Lung (tissue), 12 donors: ENCODE results near the gene FXYD5. TPM values are rescaled to one million over a fixed set of nuclear protein-coding genes. Genes with fewer than 3 reads are reported as not detected.

Experiments used
- ATAC-seq: fragments of 200-7000 bp; cut with Tn5 transposase; one replicate; pipeline ENCODE4 v1.9.1; 2020; ENCODE audit warnings: moderate number of reproducible peaks; ENCODE audit not compliant: insufficient read depth, low FRiP score
- DNase-seq, 3 donors: peaks; one replicate each; pipeline ENCODE4 v3.0.0-alpha.2; 2013 to 2017
- H3K27ac ChIP-seq, 2 donors: one replicate each; pipeline ENCODE4 v1.5.1; 2013; ENCODE audit warnings: mild to moderate bottlenecking in 2 of 2, moderate library complexity in 2 of 2, control low read depth in 1 of 2, inconsistent platforms in 1 of 2, low read depth in 1 of 2, low read length in 1 of 2
- H3K27me3 ChIP-seq, 3 donors: one replicate each; pipeline ENCODE4 v1.5.1; 2013; ENCODE audit warnings: low read length in 2 of 3; ENCODE audit not compliant: control insufficient read depth in 3 of 3, insufficient read depth in 3 of 3
- H3K36me3 ChIP-seq, 4 donors: one replicate each; pipeline ENCODE4 v1.5.1; 2013; ENCODE audit warnings: low read length in 4 of 4, mild to moderate bottlenecking in 1 of 4, moderate library complexity in 1 of 4; ENCODE audit not compliant: control insufficient read depth in 4 of 4, insufficient read depth in 4 of 4
- H3K4me1 ChIP-seq, 5 donors: one replicate each; pipeline ENCODE4 v1.5.1; 2013; ENCODE audit warnings: low read length in 5 of 5, mild to moderate bottlenecking in 2 of 5, moderate library complexity in 1 of 5; ENCODE audit not compliant: control insufficient read depth in 5 of 5, insufficient read depth in 5 of 5
- H3K4me3 ChIP-seq: one replicate; pipeline ENCODE4 v1.5.1; 2013; ENCODE audit warnings: mild to moderate bottlenecking, control low read depth, moderate library complexity
- H3K9ac ChIP-seq, 2 donors: one replicate each; pipeline ENCODE4 v1.5.1; 2013; ENCODE audit warnings: low read length in 2 of 2, control low read depth in 1 of 2; ENCODE audit not compliant: insufficient read depth in 1 of 2
- H3K9me3 ChIP-seq, 4 donors: one replicate each; pipeline ENCODE4 v1.5.1; 2013; ENCODE audit warnings: low read length in 3 of 4, mild to moderate bottlenecking in 1 of 4, moderate library complexity in 1 of 4; ENCODE audit not compliant: control insufficient read depth in 4 of 4, insufficient read depth in 3 of 4
- WGBS, 2 donors: extraction: QIAGEN DNeasy Blood & Tissue Kit; methylation state at CpG; one replicate each; pipeline ENCODE4 v1.1.7; 2013; 5-methylcytosine and 5-hydroxymethylcytosine counted together
- polyA plus RNA-seq, 2 donors: library from polyadenylated mRNA; stranded (reverse); fragments of 200-250 nt; gene quantifications; one replicate each; pipeline ENCODE4 v1.2.1, GENCODE V29; 2013
- total RNA-seq, 2 donors: library from RNA; depleted of rRNA in 1 of 2; stranded (reverse); fragments of >200 nt in 1 of 2; gene quantifications; one replicate each; pipeline ENCODE4 v1.2.1, GENCODE V29; 2014 to 2021
- TF ChIP-seq, protein P1 (sequence below): IDR thresholded peaks from 2 replicates; pipeline ENCODE4 v1.5.1; 2012; ENCODE audit warnings: mild to moderate bottlenecking; ENCODE audit errors: control extremely low read depth, extremely low read depth
- donor health status: control.
- donor health status: control.
- donor health status: Bipolar disorder and iron deficiency.
- donor health status: healthy.
- donor health status: DM: yes; HTN: yes; CAD: no.

FXYD5 gene
- total and polyA plus RNA-seq, 4 donors: 9.9 to 203 (median 138) TPM

DNA sequence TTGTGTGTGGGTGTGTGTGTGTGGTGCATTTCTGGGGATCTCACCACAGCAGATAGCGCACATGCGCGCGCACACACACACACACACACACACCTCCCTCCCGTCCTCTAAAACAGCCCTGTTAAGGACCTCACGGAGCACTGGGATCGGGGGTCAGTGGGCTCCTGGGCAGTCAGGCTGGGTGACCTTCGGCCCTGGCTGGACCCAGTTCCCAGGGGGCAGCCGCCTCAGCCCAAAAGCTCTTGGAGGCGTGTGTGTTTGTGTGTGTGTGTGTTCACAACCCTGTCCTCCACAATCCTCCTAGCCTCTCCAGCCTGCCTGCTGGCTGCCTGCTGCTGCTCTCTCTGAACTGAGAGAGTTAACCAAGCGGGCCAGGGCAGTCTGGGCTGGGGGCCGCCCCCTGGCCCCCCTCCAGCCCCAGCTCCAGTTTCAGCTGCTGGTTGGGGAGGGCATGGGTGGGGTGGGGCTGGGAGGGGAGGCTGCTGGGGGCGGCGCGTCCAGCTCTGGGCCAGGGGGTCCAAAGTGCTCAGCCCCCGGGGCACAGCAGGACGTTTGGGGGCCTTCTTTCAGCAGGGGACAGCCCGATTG, 16.1 kb upstream of the FXYD5 start, which contains the start of gene FXYD1:
TSS of gene FXYD1 (plus strand) at position 520 of the 588 bp plus-strand sequence. CDS start 1,256 bp downstream, outside the sequence.
- Histone ChIP-seq H3K4me3 (no peak within 1 kb of the TSS), H3K36me3 (peaks cover 0 to 3% (median 0%) of the 10 kb centered on the region in 4 donors), H3K27me3 (peaks cover 0 to 5% (median 0%) of the 10 kb centered on the region in 3 donors), H3K9me3 (no peaks in the 10 kb centered on the region), H3K27ac (peak within 1 kb of the TSS; percentile 67 to 87), H3K4me1 (peaks cover 5 to 50% (median 14%) of the 10 kb centered on the region in 5 donors), H3K9ac (peak within 1 kb of the TSS; percentile 44 to 89)
- DNase-seq: peak; percentile 82 to 92 (median 84)
- TF ChIP-seq, protein P1, sequence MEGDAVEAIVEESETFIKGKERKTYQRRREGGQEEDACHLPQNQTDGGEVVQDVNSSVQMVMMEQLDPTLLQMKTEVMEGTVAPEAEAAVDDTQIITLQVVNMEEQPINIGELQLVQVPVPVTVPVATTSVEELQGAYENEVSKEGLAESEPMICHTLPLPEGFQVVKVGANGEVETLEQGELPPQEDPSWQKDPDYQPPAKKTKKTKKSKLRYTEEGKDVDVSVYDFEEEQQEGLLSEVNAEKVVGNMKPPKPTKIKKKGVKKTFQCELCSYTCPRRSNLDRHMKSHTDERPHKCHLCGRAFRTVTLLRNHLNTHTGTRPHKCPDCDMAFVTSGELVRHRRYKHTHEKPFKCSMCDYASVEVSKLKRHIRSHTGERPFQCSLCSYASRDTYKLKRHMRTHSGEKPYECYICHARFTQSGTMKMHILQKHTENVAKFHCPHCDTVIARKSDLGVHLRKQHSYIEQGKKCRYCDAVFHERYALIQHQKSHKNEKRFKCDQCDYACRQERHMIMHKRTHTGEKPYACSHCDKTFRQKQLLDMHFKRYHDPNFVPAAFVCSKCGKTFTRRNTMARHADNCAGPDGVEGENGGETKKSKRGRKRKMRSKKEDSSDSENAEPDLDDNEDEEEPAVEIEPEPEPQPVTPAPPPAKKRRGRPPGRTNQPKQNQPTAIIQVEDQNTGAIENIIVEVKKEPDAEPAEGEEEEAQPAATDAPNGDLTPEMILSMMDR: no peak
- WGBS, 2 donors: 66 to 81% methylated on average over 14 to 18 of the region's 18 CpGs
- ATAC-seq: no peak

- H3K9ac ChIP-seq: peak overlapping the region in 1 of 2 donors; percentile 25
- H3K27me3 ChIP-seq: peaks cover 0 to 12% (median 2%) of the 10 kb centered on the region in 3 donors
- ATAC-seq (no peak), DNase-seq (no peak)
- H3K4me3 ChIP-seq: peak overlapping the region; percentile 21
- peak overlapping the region; percentile 67 to 87 for H3K27ac ChIP-seq
- H3K9me3 ChIP-seq: no peaks in the 10 kb centered on the region
- WGBS, 2 donors: 58 to 73% methylated on average over 12 of the region's 12 CpGs
- peaks cover 0 to 3% (median 0%) of the 10 kb centered on the region in 4 donors for H3K36me3 ChIP-seq
- H3K4me1 ChIP-seq: peaks cover 5 to 46% (median 14%) of the 10 kb centered on the region in 5 donors
- TF ChIP-seq, protein P1: no peak
These were observed 14.2 kb upstream of the FXYD5 start for GRCh38 chr19:35140207-35140961.

DNA sequence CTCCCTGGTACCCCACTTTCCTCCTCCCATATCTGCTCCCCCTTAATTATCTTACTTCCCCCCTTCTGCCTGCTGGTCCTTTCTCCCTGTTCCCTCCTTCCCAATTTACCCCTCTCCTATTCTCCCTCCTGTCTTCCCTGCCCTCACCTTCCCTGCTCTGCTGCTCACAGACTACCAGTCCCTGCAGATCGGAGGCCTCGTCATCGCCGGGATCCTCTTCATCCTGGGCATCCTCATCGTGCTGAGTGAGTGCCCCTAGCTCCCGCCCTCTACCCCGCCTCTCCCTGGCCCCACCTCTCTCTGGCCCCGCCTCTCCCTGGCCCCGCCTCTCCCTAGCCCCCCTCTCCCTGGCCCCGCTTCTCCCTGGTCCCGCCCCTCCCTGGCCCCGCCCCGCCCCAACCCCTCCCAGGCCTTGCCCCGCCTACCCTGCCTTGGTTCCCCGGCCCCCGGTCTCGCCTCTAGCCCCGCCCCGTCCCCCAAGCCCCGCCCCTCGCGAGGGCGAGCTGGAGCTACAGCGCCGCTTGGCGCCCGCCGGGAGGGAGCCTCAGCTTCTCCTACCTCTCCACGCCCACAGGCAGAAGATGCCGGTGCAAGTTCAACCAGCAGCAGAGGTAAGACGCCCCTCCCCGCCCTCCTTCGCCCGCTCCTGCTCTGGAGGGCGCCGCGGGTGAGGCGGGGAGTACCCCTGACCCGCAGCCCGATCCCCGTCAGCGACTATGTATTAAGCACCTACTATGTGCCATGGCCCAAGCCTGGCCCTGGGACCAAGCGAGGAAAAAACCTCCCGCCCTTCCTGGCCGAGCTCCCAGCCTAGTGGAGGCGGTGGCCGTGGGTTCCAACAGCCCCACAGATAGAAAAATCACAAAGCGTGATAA, 13.3 kb upstream of the FXYD5 start:
- no peak overlapping the region for H3K9ac ChIP-seq
- 2 to 5% methylated on average over 46 to 48 of the region's 48 CpGs for WGBS, 2 donors

More for the DNA sequence above, 13.3 kb upstream of the FXYD5 start:
- Histone ChIP-seq H3K4me3 (peak overlapping the region; percentile 21), H3K9me3 (no peaks in the 10 kb centered on the region), H3K27ac (peak overlapping the region; percentile 34 to 87), H3K27me3 (peaks cover 0 to 12% (median 2%) of the 10 kb centered on the region in 3 donors), H3K36me3 (peaks cover 0 to 3% (median 0%) of the 10 kb centered on the region in 4 donors), H3K4me1 (peaks cover 5 to 42% (median 13%) of the 10 kb centered on the region in 5 donors)
- ATAC-seq: peak; percentile 84
- TF ChIP-seq, protein P1: peak; percentile 14
- peak; percentile 61 to 87 (median 70) for DNase-seq
